ENCODE results near the gene VDAC2. TPM values are rescaled to one million over a fixed set of nuclear protein-coding genes. Genes with fewer than 3 reads are reported as not detected.

Gene VDAC2
- total and polyA plus RNA-seq, 4 donors, result 94.5 to 121 (median 102) TPM

DNA sequence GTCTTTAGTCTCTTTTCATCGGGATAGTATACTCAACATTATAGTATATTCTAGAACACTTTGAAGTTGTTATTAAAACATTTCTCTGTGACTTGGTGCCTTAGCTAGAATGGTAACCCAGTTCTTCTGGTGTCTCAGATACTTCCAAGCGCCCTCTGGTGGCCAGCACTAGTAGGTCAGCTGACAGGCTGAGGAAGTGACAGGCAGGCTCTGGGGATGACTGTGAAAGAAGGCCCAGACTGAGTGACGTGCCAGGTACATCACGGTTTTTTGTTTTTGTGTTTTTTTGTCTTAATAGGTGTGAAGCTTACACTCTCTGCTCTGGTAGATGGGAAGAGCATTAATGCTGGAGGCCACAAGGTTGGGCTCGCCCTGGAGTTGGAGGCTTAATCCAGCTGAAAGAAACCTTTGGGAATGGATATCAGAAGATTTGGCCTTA lies 20.0 kb downstream of the VDAC2 start:
- peaks cover 11 to 31% (median 15%) of the 10 kb centered on the region in 5 donors for H3K4me1 ChIP-seq (ENCODE audit: control insufficient read depth in 5 of 5, insufficient read depth in 5 of 5, low read length in 5 of 5)

DNA sequence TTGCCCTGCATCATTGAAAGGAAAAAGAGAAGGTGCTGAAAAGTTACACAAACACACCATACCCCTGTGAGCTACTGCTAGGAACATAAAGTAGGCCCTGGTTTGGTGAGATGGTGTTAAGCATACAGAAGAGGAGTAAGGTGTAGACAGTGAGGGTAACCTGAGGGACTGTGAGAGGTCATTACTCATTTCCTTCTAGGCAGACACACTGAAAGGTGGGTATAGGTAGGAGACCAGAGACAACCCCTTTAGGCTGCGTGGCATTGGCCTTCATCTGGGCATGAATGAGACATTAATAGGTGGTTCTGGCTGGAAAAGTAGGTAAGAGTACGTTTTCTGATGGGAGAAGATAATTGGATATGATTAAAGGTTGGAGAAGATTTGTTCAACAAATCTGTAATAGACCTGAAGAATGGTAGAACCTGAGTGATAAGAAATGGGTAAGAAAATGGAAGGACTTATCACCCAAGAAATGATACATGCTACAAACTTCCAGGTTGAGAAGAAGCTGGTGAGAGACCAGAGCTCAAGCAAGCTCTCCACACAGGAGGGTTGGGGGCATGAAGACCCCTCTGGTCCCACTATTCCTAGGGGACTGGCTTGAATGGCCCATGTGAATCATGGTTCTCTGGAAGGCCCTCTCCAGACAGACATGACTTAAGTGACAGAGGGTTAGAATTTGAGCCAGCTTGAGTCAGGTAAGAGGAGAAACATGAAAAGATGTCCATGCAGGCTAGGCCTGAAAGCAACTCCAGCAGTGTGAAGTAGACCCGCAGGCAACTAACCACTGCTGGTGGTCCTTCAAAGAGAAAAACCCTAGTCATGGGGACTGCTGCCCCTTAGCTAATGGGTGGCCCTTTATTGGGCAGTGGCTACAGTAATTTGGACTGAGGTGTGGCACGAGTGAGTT lies 21.3 kb downstream of the VDAC2 start:
- Histone ChIP-seq H3K36me3 (ENCODE audit: control insufficient read depth in 4 of 4, insufficient read depth in 4 of 4, low read length in 4 of 4) (peaks cover 16 to 29% (median 20%) of the 10 kb centered on the region in 4 donors), H3K4me3 (no peak overlapping the region), H3K27ac (ENCODE audit: low read depth in 1 of 2, low read length in 1 of 2) (peak overlapping the region in 1 of 2 donors; percentile 15), H3K27me3 (ENCODE audit: control insufficient read depth in 3 of 3, insufficient read depth in 3 of 3, low read length in 2 of 3) (no peaks in the 10 kb centered on the region), H3K9me3 (ENCODE audit: control insufficient read depth in 4 of 4, insufficient read depth in 3 of 4, low read length in 3 of 4) (no peaks in the 10 kb centered on the region), H3K4me1 (ENCODE audit: control insufficient read depth in 5 of 5, insufficient read depth in 5 of 5, low read length in 5 of 5) (peaks cover 0 to 18% (median 7%) of the 10 kb centered on the region in 5 donors), H3K9ac (ENCODE audit: insufficient read depth in 1 of 2, low read length in 2 of 2) (no peak overlapping the region)
- TF ChIP-seq, protein P1, sequence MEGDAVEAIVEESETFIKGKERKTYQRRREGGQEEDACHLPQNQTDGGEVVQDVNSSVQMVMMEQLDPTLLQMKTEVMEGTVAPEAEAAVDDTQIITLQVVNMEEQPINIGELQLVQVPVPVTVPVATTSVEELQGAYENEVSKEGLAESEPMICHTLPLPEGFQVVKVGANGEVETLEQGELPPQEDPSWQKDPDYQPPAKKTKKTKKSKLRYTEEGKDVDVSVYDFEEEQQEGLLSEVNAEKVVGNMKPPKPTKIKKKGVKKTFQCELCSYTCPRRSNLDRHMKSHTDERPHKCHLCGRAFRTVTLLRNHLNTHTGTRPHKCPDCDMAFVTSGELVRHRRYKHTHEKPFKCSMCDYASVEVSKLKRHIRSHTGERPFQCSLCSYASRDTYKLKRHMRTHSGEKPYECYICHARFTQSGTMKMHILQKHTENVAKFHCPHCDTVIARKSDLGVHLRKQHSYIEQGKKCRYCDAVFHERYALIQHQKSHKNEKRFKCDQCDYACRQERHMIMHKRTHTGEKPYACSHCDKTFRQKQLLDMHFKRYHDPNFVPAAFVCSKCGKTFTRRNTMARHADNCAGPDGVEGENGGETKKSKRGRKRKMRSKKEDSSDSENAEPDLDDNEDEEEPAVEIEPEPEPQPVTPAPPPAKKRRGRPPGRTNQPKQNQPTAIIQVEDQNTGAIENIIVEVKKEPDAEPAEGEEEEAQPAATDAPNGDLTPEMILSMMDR (IDR thresholded peaks at IDR 0.05; ENCODE audit: control extremely low read depth, extremely low read depth), result no peak
- WGBS, 2 donors, result 86 to 94% methylated on average over 4 of the region's 4 CpGs
- ATAC-seq (ENCODE audit: insufficient read depth, low FRiP score) (no peak), DNase-seq (no peak)

More for the DNA sequence above, 20.0 kb downstream of the VDAC2 start:
- ATAC-seq (ENCODE audit: insufficient read depth, low FRiP score) (no peak), DNase-seq (peak; percentile 87 to 89 (median 88))
- Histone ChIP-seq H3K4me3 (no peak overlapping the region), H3K9me3 (ENCODE audit: control insufficient read depth in 4 of 4, insufficient read depth in 3 of 4, low read length in 3 of 4) (no peaks in the 10 kb centered on the region), H3K9ac (ENCODE audit: insufficient read depth in 1 of 2, low read length in 2 of 2) (no peak overlapping the region), H3K27ac (ENCODE audit: low read depth in 1 of 2, low read length in 1 of 2) (no peak overlapping the region), H3K36me3 (ENCODE audit: control insufficient read depth in 4 of 4, insufficient read depth in 4 of 4, low read length in 4 of 4) (peaks cover 18 to 29% (median 20%) of the 10 kb centered on the region in 4 donors), H3K27me3 (ENCODE audit: control insufficient read depth in 3 of 3, insufficient read depth in 3 of 3, low read length in 2 of 3) (no peaks in the 10 kb centered on the region)
- TF ChIP-seq, protein P1 (IDR thresholded peaks at IDR 0.05; ENCODE audit: control extremely low read depth, extremely low read depth), result peak; percentile 89
- WGBS, 2 donors, result 24 to 26% methylated on average over 5 of the region's 5 CpGs

- Histone ChIP-seq H3K27me3 (ENCODE audit: control insufficient read depth in 3 of 3, insufficient read depth in 3 of 3, low read length in 2 of 3) (no peaks in the 10 kb centered on the region), H3K9ac (ENCODE audit: insufficient read depth in 1 of 2, low read length in 2 of 2) (no peak overlapping the region), H3K4me1 (ENCODE audit: control insufficient read depth in 5 of 5, insufficient read depth in 5 of 5, low read length in 5 of 5) (peaks cover 0 to 13% (median 0%) of the 10 kb centered on the region in 5 donors), H3K9me3 (ENCODE audit: control insufficient read depth in 4 of 4, insufficient read depth in 3 of 4, low read length in 3 of 4) (no peaks in the 10 kb centered on the region), H3K27ac (ENCODE audit: low read depth in 1 of 2, low read length in 1 of 2) (peak overlapping the region in 1 of 2 donors; percentile 88), H3K36me3 (ENCODE audit: control insufficient read depth in 4 of 4, insufficient read depth in 4 of 4, low read length in 4 of 4) (peaks cover 12 to 25% (median 18%) of the 10 kb centered on the region in 4 donors), H3K4me3 (no peak overlapping the region)
- DNase-seq (peak in 2 of 3 donors; percentile 32 to 34), ATAC-seq (ENCODE audit: insufficient read depth, low FRiP score) (no peak)
- 55 to 61% methylated on average over 14 of the region's 14 CpGs for WGBS, 2 donors
- TF ChIP-seq, protein P1 (IDR thresholded peaks at IDR 0.05; ENCODE audit: control extremely low read depth, extremely low read depth), result no peak
Observed at GRCh38 chr10:75233444-75234016, 22.9 kb downstream of the VDAC2 start.
